ENCODE data around the gene MINAR1.

- TF ChIP-seq, protein P1, sequence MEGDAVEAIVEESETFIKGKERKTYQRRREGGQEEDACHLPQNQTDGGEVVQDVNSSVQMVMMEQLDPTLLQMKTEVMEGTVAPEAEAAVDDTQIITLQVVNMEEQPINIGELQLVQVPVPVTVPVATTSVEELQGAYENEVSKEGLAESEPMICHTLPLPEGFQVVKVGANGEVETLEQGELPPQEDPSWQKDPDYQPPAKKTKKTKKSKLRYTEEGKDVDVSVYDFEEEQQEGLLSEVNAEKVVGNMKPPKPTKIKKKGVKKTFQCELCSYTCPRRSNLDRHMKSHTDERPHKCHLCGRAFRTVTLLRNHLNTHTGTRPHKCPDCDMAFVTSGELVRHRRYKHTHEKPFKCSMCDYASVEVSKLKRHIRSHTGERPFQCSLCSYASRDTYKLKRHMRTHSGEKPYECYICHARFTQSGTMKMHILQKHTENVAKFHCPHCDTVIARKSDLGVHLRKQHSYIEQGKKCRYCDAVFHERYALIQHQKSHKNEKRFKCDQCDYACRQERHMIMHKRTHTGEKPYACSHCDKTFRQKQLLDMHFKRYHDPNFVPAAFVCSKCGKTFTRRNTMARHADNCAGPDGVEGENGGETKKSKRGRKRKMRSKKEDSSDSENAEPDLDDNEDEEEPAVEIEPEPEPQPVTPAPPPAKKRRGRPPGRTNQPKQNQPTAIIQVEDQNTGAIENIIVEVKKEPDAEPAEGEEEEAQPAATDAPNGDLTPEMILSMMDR (conservative IDR thresholded peaks at IDR 0.05; ENCODE audit: low read length) = no peak
- no peak for TF ChIP-seq EZH2phosphoT487 (IDR thresholded peaks at IDR 0.05; ENCODE audit: borderline replicate concordance)
Measured at GRCh38 chr15:79394231-79394630, 37.9 kb upstream of the MINAR1 start.
